Subcutaneous adipose tissue (tissue), 4 donors: ENCODE data around the gene CBFA2T3. TPM values are rescaled to one million over a fixed set of nuclear protein-coding genes. Genes with fewer than 3 reads are reported as not detected.

ENCODE experiments used
- total RNA-seq, 4 donors: library from RNA; depleted of rRNA; stranded (reverse); fragments of >200 nt; gene quantifications; one replicate each; pipeline ENCODE4 v1.1.0, GENCODE V29; 2016
- TF ChIP-seq, protein P1 (sequence below): fragments of 450-650 bp; IDR thresholded peaks from one replicate; pipeline ENCODE4 v1.5.1; 2016; ENCODE audit warnings: low read depth, mild to moderate bottlenecking, control low read depth, antibody characterized with exemption, moderate library complexity

The CBFA2T3 gene
- total RNA-seq, 4 donors from 2014 or later = 0.49 to 6.6 (median 1.1) TPM

- TF ChIP-seq, protein P1, sequence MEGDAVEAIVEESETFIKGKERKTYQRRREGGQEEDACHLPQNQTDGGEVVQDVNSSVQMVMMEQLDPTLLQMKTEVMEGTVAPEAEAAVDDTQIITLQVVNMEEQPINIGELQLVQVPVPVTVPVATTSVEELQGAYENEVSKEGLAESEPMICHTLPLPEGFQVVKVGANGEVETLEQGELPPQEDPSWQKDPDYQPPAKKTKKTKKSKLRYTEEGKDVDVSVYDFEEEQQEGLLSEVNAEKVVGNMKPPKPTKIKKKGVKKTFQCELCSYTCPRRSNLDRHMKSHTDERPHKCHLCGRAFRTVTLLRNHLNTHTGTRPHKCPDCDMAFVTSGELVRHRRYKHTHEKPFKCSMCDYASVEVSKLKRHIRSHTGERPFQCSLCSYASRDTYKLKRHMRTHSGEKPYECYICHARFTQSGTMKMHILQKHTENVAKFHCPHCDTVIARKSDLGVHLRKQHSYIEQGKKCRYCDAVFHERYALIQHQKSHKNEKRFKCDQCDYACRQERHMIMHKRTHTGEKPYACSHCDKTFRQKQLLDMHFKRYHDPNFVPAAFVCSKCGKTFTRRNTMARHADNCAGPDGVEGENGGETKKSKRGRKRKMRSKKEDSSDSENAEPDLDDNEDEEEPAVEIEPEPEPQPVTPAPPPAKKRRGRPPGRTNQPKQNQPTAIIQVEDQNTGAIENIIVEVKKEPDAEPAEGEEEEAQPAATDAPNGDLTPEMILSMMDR = no peak
Observed at GRCh38 chr16:88899901-88900661, 76.9 kb downstream of the CBFA2T3 start.

DNA sequence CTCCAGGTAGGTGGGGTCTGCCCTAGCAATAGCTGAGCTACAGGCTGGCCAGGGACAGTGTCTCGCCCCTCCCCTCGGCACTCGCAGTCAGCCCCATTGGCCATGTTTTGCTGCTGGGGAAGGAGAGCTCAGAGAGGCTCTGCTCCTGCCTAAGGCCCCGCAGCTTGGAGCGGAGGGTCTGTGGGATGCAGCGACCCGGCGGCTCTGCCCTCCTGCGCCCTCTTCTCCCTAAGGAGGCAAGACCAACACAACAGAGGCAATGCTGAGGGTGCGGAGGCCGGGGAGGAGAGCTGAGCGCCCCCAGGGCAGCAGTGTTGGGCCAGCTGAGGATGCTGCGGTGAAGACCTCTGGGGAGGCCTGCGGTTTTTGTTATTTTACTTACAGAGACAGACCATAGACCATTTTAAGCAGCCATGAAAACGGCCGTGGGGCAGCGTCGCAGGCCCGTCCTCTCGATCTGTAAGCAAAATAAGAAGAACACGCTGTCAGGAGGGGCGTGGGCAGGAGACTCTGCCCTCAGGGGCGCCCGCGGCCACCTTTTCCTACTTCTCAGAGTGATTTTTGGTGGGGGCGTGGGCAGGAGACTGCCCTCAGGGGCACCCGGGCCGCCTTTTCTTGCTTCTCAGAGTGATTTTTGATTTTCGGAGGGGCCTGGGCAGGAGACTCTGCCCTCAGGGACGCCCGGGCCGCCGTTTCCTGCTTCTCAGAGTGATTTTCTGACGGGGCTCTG, 79.1 kb downstream of the CBFA2T3 start:
- TF ChIP-seq, protein P1 = no peak

DNA sequence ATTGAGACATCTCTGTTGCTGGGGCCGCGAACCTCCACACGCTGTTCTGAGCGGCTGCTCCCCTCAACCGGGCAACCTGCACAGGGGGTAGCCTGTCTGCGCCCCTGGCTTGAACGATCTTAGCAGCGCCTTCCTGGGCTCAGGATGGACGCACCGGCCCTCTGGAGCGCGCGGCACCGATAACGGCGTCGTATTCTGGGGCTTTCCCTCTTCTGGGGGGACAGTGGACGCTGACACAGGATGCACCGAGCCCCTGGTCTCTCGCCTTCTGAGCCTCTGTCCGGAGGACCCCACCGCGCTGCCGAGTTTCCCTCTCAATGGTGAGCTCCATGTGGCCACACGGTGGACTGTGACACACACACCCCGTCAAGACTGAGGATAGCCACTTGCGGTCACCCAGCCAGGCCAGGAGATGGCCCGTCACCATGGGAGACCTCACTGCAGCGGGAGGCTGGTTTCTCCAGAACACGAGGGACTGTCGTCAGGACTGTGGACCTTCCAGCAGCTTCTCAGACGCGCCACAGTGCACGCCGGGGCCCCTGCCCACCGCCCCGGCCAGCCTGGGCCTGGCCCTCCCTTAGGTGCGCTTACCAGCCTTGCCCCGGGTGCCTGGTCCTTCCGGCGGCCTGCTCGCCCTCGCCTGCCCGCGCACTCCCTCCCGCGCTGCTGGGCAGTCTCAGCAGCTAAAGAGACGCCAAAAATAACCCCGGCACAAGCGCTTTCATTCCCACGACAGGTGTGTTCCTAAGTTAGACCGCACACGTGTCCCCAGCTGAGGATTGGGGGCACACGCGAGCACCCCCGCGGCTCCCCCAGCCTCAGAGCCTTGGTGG, 80.6 kb downstream of the CBFA2T3 start:
- TF ChIP-seq, protein P1 = no peak

- TF ChIP-seq, protein P1 = no peak
Observed at GRCh38 chr16:88895335-88895734, 81.7 kb downstream of the CBFA2T3 start.

DNA sequence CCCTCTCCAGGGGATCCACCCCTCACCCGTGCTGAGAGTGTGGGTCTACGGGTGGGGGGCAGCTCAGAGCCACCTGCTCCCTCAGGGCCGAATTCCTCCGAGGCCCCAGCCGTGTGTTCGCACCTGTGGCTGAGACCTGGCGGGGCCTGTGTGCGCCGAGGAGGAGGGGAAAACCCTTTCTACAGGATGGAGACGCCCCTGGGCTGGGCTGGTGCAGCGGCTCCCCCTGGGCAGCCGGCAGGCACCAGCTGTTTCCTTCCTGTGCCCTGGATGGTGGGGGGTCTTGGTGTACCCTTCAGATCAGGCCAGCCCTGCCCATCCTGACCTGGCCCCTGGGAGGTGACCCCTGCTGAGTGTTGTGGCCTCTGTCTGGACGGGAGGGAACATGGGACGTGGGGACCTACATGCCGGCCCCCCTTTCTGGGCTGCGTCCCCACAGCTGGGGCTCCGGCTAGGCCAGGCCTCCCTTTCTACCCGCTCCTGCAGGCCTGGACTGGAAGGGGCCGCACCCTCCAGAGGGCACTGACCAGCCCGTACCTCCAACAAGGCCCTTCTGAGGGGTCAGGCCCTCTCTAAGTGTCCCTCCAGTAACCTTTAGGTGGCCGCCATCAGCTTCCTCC, 82.2 kb downstream of the CBFA2T3 start:
- TF ChIP-seq, protein P1 = no peak

DNA sequence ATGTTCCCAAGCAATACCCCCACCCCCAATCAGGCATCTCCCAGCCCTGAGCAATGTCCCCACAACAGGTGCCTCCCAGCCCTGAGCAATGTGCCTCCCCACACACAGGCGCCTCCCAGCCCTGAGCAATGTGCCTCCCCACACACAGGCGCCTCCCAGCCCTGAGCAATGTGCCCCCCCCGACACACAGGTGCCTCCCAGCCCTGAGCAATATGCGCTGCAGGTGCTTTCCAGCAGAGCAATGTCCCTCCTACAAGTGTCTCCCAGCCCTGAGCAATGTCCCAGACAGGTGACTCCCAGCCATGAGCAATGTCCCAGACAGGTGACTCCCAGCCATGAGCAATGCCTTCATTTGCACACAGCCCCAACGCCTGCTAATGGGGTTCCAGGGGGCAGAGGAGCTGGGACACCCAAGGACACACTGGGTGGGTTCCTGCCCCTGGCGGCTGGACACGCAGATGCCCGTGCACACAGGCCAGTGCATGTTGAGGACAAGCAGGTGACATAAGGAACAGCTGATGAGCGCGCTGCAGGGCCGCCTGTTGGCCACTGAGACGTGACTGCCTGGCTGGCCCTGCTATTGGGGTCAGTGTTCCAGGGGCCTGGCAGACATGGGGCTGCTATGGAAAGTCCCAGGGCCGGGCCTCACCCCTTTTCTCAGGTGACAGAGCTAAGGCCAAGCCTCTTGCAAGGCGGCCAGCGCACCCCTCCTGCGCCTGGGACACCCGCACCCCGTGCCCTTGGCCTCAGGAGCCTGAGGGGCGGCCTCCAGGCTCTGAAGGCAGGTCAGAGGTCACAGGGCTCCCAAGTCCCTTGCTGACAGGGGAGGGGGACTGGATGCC, 83.7 kb downstream of the CBFA2T3 start:
- TF ChIP-seq, protein P1 = no peak
